Prostate gland (tissue), 2 donors: ENCODE results near the gene ABTB2. TPM values are rescaled to one million over a fixed set of nuclear protein-coding genes. Genes with fewer than 3 reads are reported as not detected.
A peak's percentile ranks its signal among the peaks of the same experiment; 100 is the strongest.

Experiments
- DNase-seq: peaks from one replicate; pipeline ENCODE4 v3.0.0-alpha.2; 2019; ENCODE audit warnings: low spot score
- H3K27ac ChIP-seq, 2 donors: fragments of 200-600 bp; sonication (generic); 2 replicates each; pipeline ENCODE4 v1.5.1; 2017 to 2019
- H3K27me3 ChIP-seq: fragments of 200-600 bp; sonication (generic); replicated peaks from 2 replicates; pipeline ENCODE4 v1.5.1; 2019; ENCODE audit not compliant: insufficient read depth
- H3K36me3 ChIP-seq, 2 donors: fragments of 200-600 bp; sonication (generic); 1 replicate in 1 of 2; 2 replicates in 1 of 2; pipeline versions ENCODE4 v1.5.1 to v1.8.1; 2017 to 2019
- H3K4me1 ChIP-seq: fragments of 200-600 bp; sonication (generic); replicated peaks from 2 replicates; pipeline ENCODE4 v1.5.1; 2019
- H3K4me3 ChIP-seq, 2 donors: fragments of 200-600 bp; sonication (generic); 2 replicates each; pipeline ENCODE4 v1.5.1; 2017 to 2019
- H3K9me3 ChIP-seq: fragments of 200-600 bp; sonication (generic); 2 replicates; pipeline ENCODE4 v1.5.1; 2017
- CTCF ChIP-seq, 4 experiments: fragments of 200-600 bp in 2 of 4; fragments of 450-650 bp in 2 of 4; sonication (generic) in 2 of 4; IDR thresholded peaks; 1 replicate in 3 of 4; 2 replicates in 1 of 4; pipeline ENCODE4 v1.5.1; 2016 to 2019; ENCODE audit warnings: antibody characterized with exemption in 4 of 4, mild to moderate bottlenecking in 2 of 4, moderate library complexity in 2 of 4
- POLR2A ChIP-seq: fragments of 450-650 bp; IDR thresholded peaks from one replicate; pipeline ENCODE4 v1.6.1; 2016; ENCODE audit warnings: antibody characterized with exemption, mild to moderate bottlenecking
- POLR2AphosphoS5 ChIP-seq: sonication (generic); formaldehyde crosslinking; IDR thresholded peaks from one replicate; pipeline ENCODE4 v1.6.1; 2017; ENCODE audit warnings: antibody characterized with exemption
- WGBS: methylation state at CpG from one replicate; pipeline ENCODE4 v1.1.5; 2018; 5-methylcytosine and 5-hydroxymethylcytosine counted together
- intact Hi-C: fragments of 100-400 bp; cut with DNase I; formaldehyde crosslinking; loops from one replicate; pipeline ENCODE4 v1.14.2; 2022
- total RNA-seq, 2 donors: library from RNA; depleted of rRNA; stranded (reverse); fragments of >200 nt; gene quantifications; one replicate each; pipeline ENCODE4 v1.1.0, GENCODE V29; 2016

The ABTB2 gene
- total RNA-seq, 2 donors from 2014 or later: 3.0 to 13.7 TPM

- Histone ChIP-seq H3K27ac (no peak overlapping the region), H3K9me3 (no peaks in the 10 kb centered on the region), H3K36me3 (no peaks in the 10 kb centered on the region), H3K4me3 (no peak overlapping the region), H3K27me3 (no peaks in the 10 kb centered on the region), H3K4me1 (no peaks in the 10 kb centered on the region)
- 81% methylated on average over 4 of the region's 4 CpGs for WGBS
- TF ChIP-seq CTCF (IDR thresholded peaks at IDR 0.05): no peak
- no peak for TF ChIP-seq POLR2A
- TF ChIP-seq POLR2AphosphoS5: no peak
- DNase-seq: no peak
- intact Hi-C loops: no loop called here
Measured at GRCh38 chr11:34328632-34328910, 29.2 kb downstream of the ABTB2 start.

GRCh38 chr11:34327804-34328631 lies 29.8 kb downstream of the ABTB2 start:
- Histone ChIP-seq H3K27ac (no peak overlapping the region), H3K9me3 (no peaks in the 10 kb centered on the region), H3K4me1 (no peaks in the 10 kb centered on the region), H3K4me3 (no peak overlapping the region), H3K36me3 (no peaks in the 10 kb centered on the region), H3K27me3 (no peaks in the 10 kb centered on the region)
- intact Hi-C loops: no loop called here
- no peak for TF ChIP-seq POLR2AphosphoS5
- TF ChIP-seq CTCF (IDR thresholded peaks at IDR 0.05): no peak
- TF ChIP-seq POLR2A: no peak
- DNase-seq: no peak
- 70% methylated on average over 7 of the region's 7 CpGs for WGBS

- Histone ChIP-seq H3K27ac (no peak overlapping the region), H3K4me1 (no peaks in the 10 kb centered on the region), H3K27me3 (no peaks in the 10 kb centered on the region), H3K4me3 (no peak overlapping the region), H3K36me3 (no peaks in the 10 kb centered on the region), H3K9me3 (no peaks in the 10 kb centered on the region)
- intact Hi-C loops: no loop called here
- peak; percentile 15 for DNase-seq
- WGBS: 40% methylated on average over 3 of the region's 3 CpGs
- TF ChIP-seq POLR2AphosphoS5 (no peak), CTCF (IDR thresholded peaks at IDR 0.05) (no peak), POLR2A (no peak)
Measured at GRCh38 chr11:34324466-34324865, 33.3 kb downstream of the ABTB2 start.

GRCh38 chr11:34323601-34324000 lies 34.2 kb downstream of the ABTB2 start:
- DNase-seq: no peak
- intact Hi-C loops: no loop called here
- Histone ChIP-seq H3K27ac (no peak overlapping the region), H3K27me3 (no peaks in the 10 kb centered on the region), H3K9me3 (no peaks in the 10 kb centered on the region), H3K36me3 (no peaks in the 10 kb centered on the region), H3K4me1 (no peaks in the 10 kb centered on the region), H3K4me3 (no peak overlapping the region)
- TF ChIP-seq POLR2A (no peak), POLR2AphosphoS5 (no peak), CTCF (IDR thresholded peaks at IDR 0.05) (no peak)
- 55% methylated on average over 2 of the region's 2 CpGs for WGBS
